HG03066 (cell line): ENCODE data around the gene QSER1.

Experiments
- ATAC-seq: cut with Tn5 transposase; IDR thresholded peaks from one replicate; pipeline ENCODE4 v1.9.1; 2021; ENCODE audit warnings: low read depth; ENCODE audit not compliant: unreplicated experiment

Gene QSER1

GRCh38 chr11:32888805-32889204 is 3.8 kb upstream of the QSER1 start:
- ATAC-seq = no peak

- ATAC-seq = no peak
These were observed 1.6 kb upstream of the QSER1 start for GRCh38 chr11:32890843-32891656.

- ATAC-seq = no peak
These were observed 805 bp upstream of the QSER1 start for GRCh38 chr11:32891657-32892354.

GRCh38 chr11:32893093-32893342 is 407 bp downstream of the QSER1 start:
- ATAC-seq = no peak

- ATAC-seq = peak; percentile 38
These were observed 935 bp downstream of the QSER1 start for GRCh38 chr11:32893343-32894148.

- ATAC-seq = no peak
These were observed 1.7 kb downstream of the QSER1 start for GRCh38 chr11:32894149-32894827.

GRCh38 chr11:32894921-32895320 is 2.3 kb downstream of the QSER1 start:
- no peak for ATAC-seq

GRCh38 chr11:32895471-32895870 is 2.9 kb downstream of the QSER1 start:
- no peak for ATAC-seq

- no peak for ATAC-seq
These were observed 4.5 kb downstream of the QSER1 start for GRCh38 chr11:32897103-32897502.

- ATAC-seq = peak; percentile 80
These were observed 6.8 kb downstream of the QSER1 start for GRCh38 chr11:32899438-32899837.

GRCh38 chr11:32902089-32902665 is 9.6 kb downstream of the QSER1 start:
- no peak for ATAC-seq

GRCh38 chr11:32905028-32905667 is 12.5 kb downstream of the QSER1 start:
- no peak for ATAC-seq

- ATAC-seq = no peak
These were observed 16.0 kb downstream of the QSER1 start for GRCh38 chr11:32908619-32909018.

- no peak for ATAC-seq
These were observed 18.8 kb downstream of the QSER1 start for GRCh38 chr11:32911413-32911812.

- ATAC-seq = no peak
These were observed 20.8 kb downstream of the QSER1 start for GRCh38 chr11:32913445-32913844.

GRCh38 chr11:32916361-32916760 is 23.8 kb downstream of the QSER1 start:
- ATAC-seq = no peak

- ATAC-seq = no peak
These were observed 24.4 kb downstream of the QSER1 start for GRCh38 chr11:32916994-32917393.

GRCh38 chr11:32918427-32918826 is 25.8 kb downstream of the QSER1 start:
- ATAC-seq = no peak

- ATAC-seq = no peak
These were observed 26.7 kb downstream of the QSER1 start for GRCh38 chr11:32919338-32919737.

- no peak for ATAC-seq
These were observed 28.0 kb downstream of the QSER1 start for GRCh38 chr11:32920570-32920969.
